ENCODE measurements around the gene ZIC2. TPM values are rescaled to one million over a fixed set of nuclear protein-coding genes. Genes with fewer than 3 reads are reported as not detected.

ZIC2 gene
- total and polyA plus RNA-seq, 2 of the 4 experiments (the other 2 are of a cell fraction) = not detected

GRCh38 chr13:99986741-99987140, 5.2 kb downstream of the ZIC2 start:
- Histone ChIP-seq H2AK9ac (replicated peaks; ENCODE audit: low read depth, low read length, poor library complexity) (no peak overlapping the region), H4K91ac (ENCODE audit: insufficient read depth, low read depth, low read length) (no peak overlapping the region), H3K79me1 (ENCODE audit: low read depth in 1 of 2, low read length in 2 of 2) (no peaks in the 10 kb centered on the region), H3K4me1 (ENCODE audit: control insufficient read depth, insufficient read depth, low read length) (no peaks in the 10 kb centered on the region), H3K23ac (ENCODE audit: low read depth, low read length) (no peak overlapping the region), H3K9me3 (ENCODE audit: control insufficient read depth, insufficient read depth, low read length) (peaks cover 39% of the 10 kb centered on the region), H3K36me3 (ENCODE audit: control insufficient read depth, insufficient read depth, low read length) (no peaks in the 10 kb centered on the region), H3K4ac (ENCODE audit: low read depth, low read length) (no peak overlapping the region), H3K27ac (ENCODE audit: insufficient read depth, low read length) (no peak overlapping the region), H3K18ac (ENCODE audit: low read depth, low read length) (no peak overlapping the region), H3K27me3 (ENCODE audit: control insufficient read depth, insufficient read depth, low read length) (peaks cover 97% of the 10 kb centered on the region), H4K20me1 (ENCODE audit: insufficient read depth, low read length) (peaks cover 22% of the 10 kb centered on the region), H2AFZ (replicated peaks; ENCODE audit: low read length, poor library complexity) (no peak overlapping the region), H4K5ac (ENCODE audit: low read depth, low read length) (no peak overlapping the region), H2BK120ac (ENCODE audit: low read depth, low read length) (no peak overlapping the region), H2AK5ac (ENCODE audit: low read depth, low read length) (no peak overlapping the region), H3K4me3 (ENCODE audit: insufficient read depth, low read depth, low read length) (no peak overlapping the region), H3K14ac (replicated peaks; ENCODE audit: low read depth, low read length) (no peak overlapping the region), H3K56ac (ENCODE audit: extremely low read depth, insufficient read depth, low read length) (no peak overlapping the region), H3K9ac (ENCODE audit: low read depth, low read length) (no peak overlapping the region), H4K8ac (ENCODE audit: low read depth in 2 of 2, low read length in 2 of 2) (no peak overlapping the region), H2BK15ac (ENCODE audit: low read depth, low read length) (no peak overlapping the region), H2BK20ac (ENCODE audit: low read depth, low read length) (no peak overlapping the region), H3K4me2 (ENCODE audit: low read depth, low read length) (no peak overlapping the region), H3K9me1 (ENCODE audit: insufficient read depth, low read length) (0 out of 2 replicates have a peak, but pooled peaks cover 3% of the 10 kb centered on the region), H2BK5ac (ENCODE audit: low read depth, low read length, poor library complexity, severe bottlenecking) (no peak overlapping the region)
- ATAC-seq (ENCODE audit: low read depth) = no peak
- no peak for TF ChIP-seq CHD1 (IDR thresholded peaks at IDR 0.05; ENCODE audit: low read depth, low read length)
- TF ChIP-seq SMC3 (IDR thresholded peaks at IDR 0.05; ENCODE audit: low read depth, low read length) = no peak
- TF ChIP-seq RCOR1 (IDR thresholded peaks at IDR 0.05; ENCODE audit: insufficient replicate concordance, low read length) = no peak
- TF ChIP-seq CEBPB (IDR thresholded peaks at IDR 0.05; ENCODE audit: low read depth, low read length) = no peak
- no peak for TF ChIP-seq MAZ (IDR thresholded peaks at IDR 0.05; ENCODE audit: borderline replicate concordance, low read depth, low read length)
- TF ChIP-seq RFX5 (IDR thresholded peaks at IDR 0.05; ENCODE audit: low read depth, low read length) = no peak
- no peak for TF ChIP-seq USF2 (IDR thresholded peaks at IDR 0.05; ENCODE audit: low read depth, low read length)
- TF ChIP-seq ELK1 (IDR thresholded peaks at IDR 0.05; ENCODE audit: borderline replicate concordance, low read depth, low read length) = no peak
- no peak for TF ChIP-seq FOS (IDR thresholded peaks at IDR 0.05; ENCODE audit: low read depth, low read length)
- 33% methylated on average over 8 of the region's 8 CpGs; no CpG with 5 or more reads in 1 of the 2 experiments for WGBS, 2 experiments (ENCODE audit: extremely low coverage in 2 of 2, insufficient read length in 1 of 2)
- in situ Hi-C loops (cut with MboI; ENCODE audit: low sequenced_read_pairs) (loop anchor here (10.0 kb wide), 1 partner anchor 248 kb away; no protein-coding TSS in a partner anchor), intact Hi-C loops (cut with micrococcal nuclease) (loop anchor here (5.0 kb wide), 1 partner anchor 251 kb away; no protein-coding TSS in a partner anchor), dilution Hi-C loops (cut with HindIII; ENCODE audit: low sequenced_read_pairs, unreplicated experiment) (no loop called here)
- DNase-seq = no peak
- POLR2A ChIA-PET (ENCODE audit: unreplicated experiment) = no interaction called here
- no TSS peak for BruUV-seq (replicated peaks)
- CTCF ChIA-PET = interaction anchor here (0.8 kb wide), 1 partner anchor 10 kb away, joined by 3 read pairs; no protein-coding TSS in a partner anchor

Measured in IMR-90 (cell line).